HFF-Myc (cell line): ENCODE results near the gene CSH1.

ENCODE experiments used
- DNase-seq: peaks from one replicate; pipeline ENCODE4 v3.0.0-alpha.2; 2011; ENCODE audit warnings: low read depth; ENCODE audit errors: extremely low read depth
- H3K4me3 ChIP-seq: replicated peaks from 2 replicates; pipeline ENCODE4 v1.5.1; 2011; ENCODE audit warnings: low read depth, mild to moderate bottlenecking, control low read depth, low read length
- TF ChIP-seq, protein P1 (sequence below): IDR thresholded peaks from 2 replicates; pipeline ENCODE4 v1.5.1; 2012; ENCODE audit warnings: mild to moderate bottlenecking, low read depth, low read length, control low read depth; ENCODE audit errors: missing control alignments

Gene CSH1

GRCh38 chr17:63934183-63935112, 38.1 kb upstream of the CSH1 start:
- no peak overlapping the region for H3K4me3 ChIP-seq
- no peak for DNase-seq
- TF ChIP-seq, protein P1, sequence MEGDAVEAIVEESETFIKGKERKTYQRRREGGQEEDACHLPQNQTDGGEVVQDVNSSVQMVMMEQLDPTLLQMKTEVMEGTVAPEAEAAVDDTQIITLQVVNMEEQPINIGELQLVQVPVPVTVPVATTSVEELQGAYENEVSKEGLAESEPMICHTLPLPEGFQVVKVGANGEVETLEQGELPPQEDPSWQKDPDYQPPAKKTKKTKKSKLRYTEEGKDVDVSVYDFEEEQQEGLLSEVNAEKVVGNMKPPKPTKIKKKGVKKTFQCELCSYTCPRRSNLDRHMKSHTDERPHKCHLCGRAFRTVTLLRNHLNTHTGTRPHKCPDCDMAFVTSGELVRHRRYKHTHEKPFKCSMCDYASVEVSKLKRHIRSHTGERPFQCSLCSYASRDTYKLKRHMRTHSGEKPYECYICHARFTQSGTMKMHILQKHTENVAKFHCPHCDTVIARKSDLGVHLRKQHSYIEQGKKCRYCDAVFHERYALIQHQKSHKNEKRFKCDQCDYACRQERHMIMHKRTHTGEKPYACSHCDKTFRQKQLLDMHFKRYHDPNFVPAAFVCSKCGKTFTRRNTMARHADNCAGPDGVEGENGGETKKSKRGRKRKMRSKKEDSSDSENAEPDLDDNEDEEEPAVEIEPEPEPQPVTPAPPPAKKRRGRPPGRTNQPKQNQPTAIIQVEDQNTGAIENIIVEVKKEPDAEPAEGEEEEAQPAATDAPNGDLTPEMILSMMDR = no peak

DNA sequence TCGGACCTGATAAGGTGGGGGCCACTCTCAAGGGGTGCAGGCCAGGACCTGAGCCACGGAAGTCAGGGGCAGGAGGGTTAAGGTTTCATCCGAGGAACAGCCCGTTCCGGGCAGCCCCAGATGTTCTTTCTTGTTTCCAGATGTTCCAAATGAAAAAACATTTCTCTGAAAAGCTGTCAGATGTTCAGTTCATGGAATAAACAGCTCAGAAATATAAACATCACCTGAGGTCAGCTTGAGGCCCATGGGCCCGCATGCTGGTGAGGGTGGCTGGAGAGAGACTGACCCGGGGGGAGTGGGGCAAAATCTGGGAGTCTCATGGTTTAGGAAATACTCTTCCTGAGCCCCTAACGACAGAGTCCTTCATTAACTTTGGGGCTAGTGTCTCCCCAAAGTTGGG, 37.2 kb upstream of the CSH1 start:
- DNase-seq = no peak
- H3K4me3 ChIP-seq = no peak overlapping the region
- TF ChIP-seq, protein P1 = no peak

DNA sequence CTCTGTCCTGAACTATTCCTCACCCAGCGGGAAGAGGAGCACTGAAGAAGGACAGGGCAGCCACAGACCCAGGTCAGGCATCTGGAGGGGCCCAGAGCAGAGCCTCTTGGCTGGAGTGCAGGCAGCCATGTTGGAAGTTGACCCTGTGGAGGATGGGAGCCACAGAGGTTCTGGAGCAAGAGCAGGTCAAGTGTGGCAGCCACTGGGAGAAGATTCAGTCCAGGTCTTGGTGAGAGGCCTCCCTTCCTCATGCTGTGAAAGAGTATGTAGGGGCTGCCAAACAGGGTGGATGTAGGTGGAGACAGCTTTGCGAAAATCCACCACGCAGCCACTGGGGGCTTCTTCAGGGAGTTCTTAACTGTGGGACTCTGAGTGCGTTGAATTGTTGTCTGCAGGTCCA, 36.3 kb upstream of the CSH1 start:
- no peak overlapping the region for H3K4me3 ChIP-seq

DNA sequence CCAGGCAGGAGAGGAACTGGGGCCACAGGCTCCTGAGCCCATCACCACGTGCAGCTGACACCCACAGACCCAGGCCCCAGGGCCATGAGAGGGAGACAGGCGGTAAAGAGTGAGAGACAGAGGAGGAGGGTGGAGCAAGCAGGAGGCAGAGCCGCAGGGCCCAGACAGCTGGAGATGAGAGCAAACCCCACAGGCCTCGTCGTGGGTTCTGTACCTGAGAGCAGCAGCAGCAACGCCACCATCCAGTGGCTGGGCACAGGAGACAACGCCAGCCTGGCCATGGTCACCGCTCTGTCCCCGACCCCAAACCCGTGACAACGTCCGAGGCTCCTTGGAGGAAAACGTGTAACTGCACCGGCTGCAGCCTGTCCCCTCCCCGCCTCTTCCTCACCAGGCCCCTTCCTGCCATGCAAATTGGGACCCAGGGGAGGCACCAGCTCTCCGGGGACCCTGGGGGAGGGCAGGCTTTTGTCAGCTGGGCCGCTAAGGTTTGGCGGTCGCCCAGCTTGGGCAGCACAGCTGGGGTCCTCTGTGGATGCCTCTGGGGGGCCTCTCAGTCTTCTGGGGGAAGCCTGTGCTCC, 35.7 kb upstream of the CSH1 start, which contains the start of gene CD79B:
TSS of gene CD79B (minus strand) at position 351 of the 581 bp plus-strand sequence. CDS start at position 281, 70 bp downstream.
- DNase-seq = no peak
- H3K4me3 ChIP-seq = no peak within 1 kb of the TSS
- TF ChIP-seq, protein P1 = no peak

More for the DNA sequence above, 36.3 kb upstream of the CSH1 start:
- DNase-seq = no peak
- TF ChIP-seq, protein P1 = no peak

GRCh38 chr17:63930951-63931575, 34.7 kb upstream of the CSH1 start:
- DNase-seq = no peak
- TF ChIP-seq, protein P1 = no peak
- no peak overlapping the region for H3K4me3 ChIP-seq

DNA sequence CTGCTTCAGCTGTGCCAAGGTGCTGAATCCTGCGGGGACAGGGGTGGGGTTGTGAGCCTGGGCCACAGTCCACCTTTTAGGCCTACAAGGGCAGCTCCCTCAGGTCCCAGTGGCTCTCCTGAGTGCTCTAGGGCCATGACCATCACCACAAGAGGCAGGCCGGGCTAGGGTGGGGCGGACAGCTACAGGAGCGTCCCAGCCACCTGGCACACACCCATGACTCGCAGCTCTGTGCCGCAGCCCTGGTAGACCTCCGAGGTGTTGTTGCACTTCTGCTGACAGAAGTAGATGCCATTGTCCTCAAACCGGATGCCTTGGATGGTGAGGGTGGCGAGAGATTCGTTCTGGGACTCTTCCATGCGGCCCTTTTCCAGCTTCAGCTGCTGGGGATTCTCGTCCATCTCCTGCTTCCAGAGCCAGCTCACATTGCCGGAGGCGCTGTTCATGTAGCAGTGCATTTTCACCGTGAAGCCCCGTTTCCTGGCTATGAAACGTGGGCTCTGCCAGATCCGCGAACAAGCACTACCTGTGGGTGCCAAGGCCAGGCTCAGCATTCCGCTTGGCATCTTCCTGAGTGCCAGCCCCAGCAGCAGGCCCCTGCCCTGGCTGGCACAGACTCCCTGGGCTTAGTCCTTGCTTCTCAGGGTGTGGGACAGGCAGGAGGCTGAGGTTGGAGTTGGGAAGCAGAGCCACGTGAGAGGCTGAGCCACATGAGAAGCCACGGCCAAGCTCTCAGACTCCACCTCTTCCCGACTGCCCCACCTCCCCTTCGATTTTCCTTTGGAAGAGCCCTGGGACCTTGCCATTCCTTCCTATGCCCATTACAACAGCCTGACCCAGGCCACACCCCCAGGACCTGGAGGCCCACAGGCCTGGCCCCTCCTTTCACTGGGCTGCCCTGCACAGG, 33.7 kb upstream of the CSH1 start:
- TF ChIP-seq, protein P1 = no peak
- no peak for DNase-seq
- no peak overlapping the region for H3K4me3 ChIP-seq
